HCT116 (cell line): ENCODE measurements around the gene TMA16. TPM values are rescaled to one million over a fixed set of nuclear protein-coding genes. Genes with fewer than 3 reads are reported as not detected.

ENCODE experiments used
- ATAC-seq: fragments of 200-7000 bp; cut with Tn5 transposase; 2 replicates; pipeline ENCODE4 v1.9.1; 2020; ENCODE audit warnings: mild to moderate bottlenecking, moderate library complexity
- BruUV-seq: library from RNA; stranded (reverse); fragments of 400-500 nt; replicated peaks from 2 replicates; lab custom pipeline; 2021; lab: Mats Ljungman, UMichigan
- CTCF ChIA-PET: fragments of 300-600 bp; sonication (Branson Sonifier 250); formaldehyde crosslinking; loops from one replicate; lab custom pipeline; 2021; ENCODE audit warnings: antibody characterized with exemption; lab: Charles Lee
- POLR2A ChIA-PET: fragments of 300-600, 350-600 bp; sonication (Branson Sonifier 250); formaldehyde crosslinking; loops from one replicate; lab custom pipeline; 2021; ENCODE audit warnings: antibody characterized with exemption; lab: Charles Lee
- RAD21 ChIA-PET, 2 experiments: fragments of 300-600 bp; sonication (Branson Sonifier 250); formaldehyde crosslinking; loops; one replicate each; lab custom pipeline; 2023; ENCODE audit warnings: low total read pairs in 2 of 2; ENCODE audit not compliant: uncharacterized antibody in 2 of 2, unreplicated experiment in 2 of 2, low non-redundant PET in 1 of 2; lab: Charles Lee
- DNase-seq: peaks from one replicate; pipeline ENCODE4 v3.0.0-alpha.2; 2010; ENCODE audit warnings: low read depth, low spot score
- H2AFZ ChIP-seq: fragments of 200-600 bp; shearing (Covaris generic), sonication (generic); 2 replicates; pipeline ENCODE4 v1.6.1; 2017; ENCODE audit warnings: low read depth, mixed run types, mixed read lengths, antibody characterized with exemption, low read length; ENCODE audit not compliant: poor library complexity, severe bottlenecking
- H3K27ac ChIP-seq: 2 replicates; pipeline ENCODE4 v1.5.1; 2012; ENCODE audit warnings: low read depth, low read length
- H3K27me3 ChIP-seq: fragments of 200-600 bp; sonication (generic); 2 replicates; pipeline ENCODE4 v1.6.1; 2016; ENCODE audit warnings: mixed run types, low read length, mixed read lengths; ENCODE audit not compliant: insufficient read depth
- H3K36me3 ChIP-seq, 2 experiments: fragments of 200-500 bp in 1 of 2; fragments of 200-600 bp in 1 of 2; sonication (Bioruptor generic) in 1 of 2; sonication (generic) in 1 of 2; 2 replicates each; pipeline versions ENCODE4 v1.5.1 to v1.6.1; 2014 to 2016; ENCODE audit warnings: low read length in 2 of 2, inconsistent platforms in 1 of 2, mixed read lengths in 1 of 2, mixed run types in 1 of 2; ENCODE audit not compliant: insufficient read depth in 2 of 2, control insufficient read depth in 1 of 2
- H3K4me1 ChIP-seq, 2 experiments: fragments of 200-600 bp in 1 of 2; sonication (generic) in 1 of 2; 2 replicates each; pipeline versions ENCODE4 v1.5.1 to v1.6.1; 2012 to 2017; ENCODE audit warnings: low read length in 2 of 2, inconsistent platforms in 1 of 2, mild to moderate bottlenecking in 1 of 2, mixed read lengths in 1 of 2, mixed run types in 1 of 2, moderate library complexity in 1 of 2; ENCODE audit not compliant: insufficient read depth in 2 of 2, control insufficient read depth in 1 of 2
- H3K4me2 ChIP-seq: fragments of 200-600 bp; sonication (generic); 2 replicates; pipeline ENCODE4 v1.6.1; 2017; ENCODE audit warnings: mixed run types, low read length, mixed read lengths
- H3K4me3 ChIP-seq, 2 experiments: fragments of 200-600 bp in 1 of 2; sonication (generic) in 1 of 2; replicated peaks in 1 of 2; 2 replicates each; pipeline ENCODE4 v1.5.1; 2011 to 2016; ENCODE audit warnings: low read length in 2 of 2, control low read depth in 1 of 2, low read depth in 1 of 2, mild to moderate bottlenecking in 1 of 2, mixed read lengths in 1 of 2, mixed run types in 1 of 2
- H3K79me2 ChIP-seq: fragments of 200-600 bp; sonication (generic); 2 replicates; pipeline ENCODE4 v1.6.1; 2017; ENCODE audit warnings: mild to moderate bottlenecking, mixed run types, low read length, moderate library complexity, mixed read lengths; ENCODE audit not compliant: insufficient read depth
- H3K9ac ChIP-seq: fragments of 200-600 bp; sonication (generic); 2 replicates; pipeline ENCODE4 v1.6.1; 2016; ENCODE audit warnings: low read length, mixed read lengths
- H3K9me2 ChIP-seq: fragments of 200-600 bp; sonication (generic), shearing (Covaris generic); 2 replicates; pipeline ENCODE4 v1.6.1; 2017; ENCODE audit warnings: mixed run types, mild to moderate bottlenecking, moderate library complexity; ENCODE audit not compliant: insufficient read depth
- H3K9me3 ChIP-seq, 2 experiments: fragments of 200-500 bp in 1 of 2; fragments of 200-600 bp in 1 of 2; sonication (Bioruptor generic) in 1 of 2; sonication (generic) in 1 of 2; 2 replicates each; pipeline ENCODE4 v1.6.1; 2014 to 2017; ENCODE audit warnings: low read length in 2 of 2, mixed read lengths in 2 of 2, inconsistent platforms in 1 of 2, low read depth in 1 of 2, mild to moderate bottlenecking in 1 of 2, mixed run types in 1 of 2, moderate library complexity in 1 of 2; ENCODE audit not compliant: control insufficient read depth in 1 of 2, insufficient read depth in 1 of 2
- H4K20me1 ChIP-seq: fragments of 200-600 bp; sonication (generic), shearing (Covaris generic); 2 replicates; pipeline ENCODE4 v1.6.1; 2017; ENCODE audit warnings: mixed run types, mild to moderate bottlenecking, moderate library complexity; ENCODE audit not compliant: insufficient read depth
- CTCF ChIP-seq, 3 experiments: fragments of 200-600 bp in 1 of 3; sonication (generic) in 1 of 3; IDR thresholded peaks in 2 of 3; conservative IDR thresholded peaks in 1 of 3; 2 replicates each; pipeline ENCODE4 v1.5.1; 2012 to 2017; ENCODE audit warnings: low read depth in 2 of 3, low read length in 2 of 3, antibody characterized with exemption in 1 of 3, borderline replicate concordance in 1 of 3, control low read depth in 1 of 3, mild to moderate bottlenecking in 1 of 3, mixed read lengths in 1 of 3, mixed run types in 1 of 3, moderate library complexity in 1 of 3; ENCODE audit not compliant: insufficient read depth in 1 of 3
- RAD21 ChIP-seq: IDR thresholded peaks from 2 replicates; pipeline ENCODE4 v1.6.1; 2012; ENCODE audit warnings: low read depth, mild to moderate bottlenecking
- TCF7L2 ChIP-seq: IDR thresholded peaks from 2 replicates; pipeline ENCODE4 v1.7.0; 2011; ENCODE audit warnings: borderline replicate concordance, inconsistent platforms; ENCODE audit not compliant: insufficient read depth, insufficient read length; ENCODE audit errors: extremely low read depth
- intact Hi-C: fragments of 100-400 bp; cut with micrococcal nuclease; formaldehyde crosslinking; loops from 2 replicates; pipeline ENCODE4 v1.10.0; 2022
- total RNA-seq: library from RNA; stranded (reverse); gene quantifications from one replicate; pipeline ENCODE4 v1.2.1, GENCODE V29; 2021; ENCODE audit not compliant: unreplicated experiment

The TMA16 gene
- total RNA-seq, 1 experiment from 2014 or later, result 52.7 TPM

DNA sequence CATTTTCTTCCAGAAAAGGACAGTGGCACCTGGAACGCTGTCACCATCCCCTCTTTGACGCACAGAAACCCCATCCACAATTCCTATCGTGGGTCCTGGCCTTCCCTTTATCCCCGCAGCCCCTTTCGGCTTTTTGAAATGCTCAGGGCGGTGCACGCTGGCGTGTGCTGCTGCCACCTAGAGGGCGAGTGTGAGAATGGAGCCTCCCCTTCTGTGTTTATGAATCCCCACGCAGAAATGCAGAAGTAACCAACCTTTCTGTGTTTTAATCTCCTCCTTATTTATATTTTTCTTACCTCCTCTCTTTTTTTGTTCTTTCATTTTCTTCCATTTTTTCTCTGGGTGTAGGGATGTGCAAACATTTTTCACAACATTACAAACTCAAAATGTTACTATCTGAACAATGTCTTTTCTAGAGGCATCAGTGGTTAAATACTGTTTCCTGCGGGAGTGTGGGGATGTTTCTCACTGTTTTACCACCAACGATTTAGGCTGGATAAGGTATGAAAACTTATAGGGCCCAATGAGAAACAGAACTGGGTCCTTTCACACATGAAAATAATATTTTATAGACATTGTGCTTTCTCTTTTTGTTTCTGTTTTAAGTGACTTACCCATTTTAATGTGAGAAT lies 50.0 kb downstream of the TMA16 start:
- H3K9me2 ChIP-seq, result no peaks in the 10 kb centered on the region
- H2AFZ ChIP-seq, result no peak overlapping the region
- TF ChIP-seq RAD21 (peak; percentile 64), CTCF (IDR thresholded peaks at IDR 0.05 in 2 of 3, conservative IDR thresholded peaks at IDR 0.05 in 1 of 3; ENCODE audit: borderline replicate concordance in 1 of 3, insufficient read depth in 1 of 3, low read depth in 2 of 3, low read length in 2 of 3) (peak; percentile 59 to 94 (median 94); a peak in 5 of 6 replicates), TCF7L2 (no peak)
- RAD21 ChIA-PET, result no interaction called here
- no peak overlapping the region for H3K9ac ChIP-seq
- BruUV-seq, result no TSS peak
- no peak overlapping the region for H3K27ac ChIP-seq
- peak overlapping the region; percentile 8; the same call in 1 of the 2 replicates for H3K4me2 ChIP-seq
- peaks cover 0 to 6% of the 10 kb centered on the region in 2 experiments; a peak in 1 of 4 replicates for H3K36me3 ChIP-seq
- ATAC-seq (peak; percentile 85), DNase-seq (no peak)
- H4K20me1 ChIP-seq, result no peaks in the 10 kb centered on the region
- H3K27me3 ChIP-seq, result no peaks in the 10 kb centered on the region
- CTCF ChIA-PET, result no interaction called here
- POLR2A ChIA-PET, result no interaction called here
- no peak overlapping the region for H3K4me3 ChIP-seq
- no peaks in the 10 kb centered on the region for H3K9me3 ChIP-seq
- no peaks in the 10 kb centered on the region for H3K79me2 ChIP-seq
- peaks cover 0 to 7% of the 10 kb centered on the region in 2 experiments; a peak in 1 of 4 replicates for H3K4me1 ChIP-seq
- intact Hi-C loops, result loop anchor here (5.0 kb wide), 2 partner anchors 437 to 497 kb away; no protein-coding TSS in a partner anchor
